ENCODE data around the gene ABCG1.

ABCG1 gene

GRCh38 chr21:42255825-42256224, 36.9 kb downstream of the ABCG1 start:
- H3K4me1 ChIP-seq (ENCODE audit: insufficient read depth, low read length) = no peaks in the 10 kb centered on the region
- H3K27ac ChIP-seq (ENCODE audit: low read depth, low read length) = no peak overlapping the region
- no peaks in the 10 kb centered on the region for H3K9me3 ChIP-seq (ENCODE audit: insufficient read depth, low read depth, low read length)
- H3K9ac ChIP-seq (ENCODE audit: low read depth, low read length) = no peak overlapping the region
- H3K4me3 ChIP-seq (ENCODE audit: low read length) = no peak overlapping the region
- WGBS = 96% methylated on average over 4 of the region's 4 CpGs
- H3K36me3 ChIP-seq (ENCODE audit: insufficient read depth, low read length) = no peaks in the 10 kb centered on the region
- H3K27me3 ChIP-seq (ENCODE audit: insufficient read depth, low read length) = no peaks in the 10 kb centered on the region; the same call in 1 of the 2 replicates

DNA sequence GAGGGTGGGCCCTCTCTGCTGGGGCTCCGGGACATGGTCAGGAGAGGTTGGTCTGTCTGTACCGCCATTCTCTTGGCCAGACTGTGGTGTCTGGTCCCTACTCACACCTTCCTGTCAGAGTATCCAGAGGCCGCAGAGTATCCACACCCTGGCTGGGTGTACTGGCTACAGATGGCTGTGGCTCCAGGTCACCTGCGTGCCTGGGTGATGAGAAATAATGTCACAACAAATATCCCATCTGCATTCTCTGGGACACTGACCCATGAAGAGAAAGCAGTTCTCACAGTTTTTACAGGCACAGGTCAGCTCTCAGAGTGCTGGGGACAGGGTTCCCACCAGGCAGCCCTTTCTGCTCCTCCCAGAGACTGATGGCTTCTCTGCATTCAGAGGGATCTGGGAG, 37.4 kb downstream of the ABCG1 start:
- H3K9ac ChIP-seq (ENCODE audit: low read depth, low read length) = no peak overlapping the region
- no peak overlapping the region for H3K27ac ChIP-seq (ENCODE audit: low read depth, low read length)
- H3K4me3 ChIP-seq (ENCODE audit: low read length) = no peak overlapping the region
- no peaks in the 10 kb centered on the region for H3K9me3 ChIP-seq (ENCODE audit: insufficient read depth, low read depth, low read length)
- H3K27me3 ChIP-seq (ENCODE audit: insufficient read depth, low read length) = no peaks in the 10 kb centered on the region; the same call in 1 of the 2 replicates
- H3K4me1 ChIP-seq (ENCODE audit: insufficient read depth, low read length) = no peaks in the 10 kb centered on the region
- 89% methylated on average over 4 of the region's 4 CpGs for WGBS
- H3K36me3 ChIP-seq (ENCODE audit: insufficient read depth, low read length) = no peaks in the 10 kb centered on the region

GRCh38 chr21:42257091-42257765, 38.3 kb downstream of the ABCG1 start:
- 88% methylated on average over 12 of the region's 12 CpGs for WGBS
- H3K4me3 ChIP-seq (ENCODE audit: low read length) = no peak overlapping the region
- no peaks in the 10 kb centered on the region for H3K9me3 ChIP-seq (ENCODE audit: insufficient read depth, low read depth, low read length)
- H3K36me3 ChIP-seq (ENCODE audit: insufficient read depth, low read length) = no peaks in the 10 kb centered on the region
- no peaks in the 10 kb centered on the region; the same call in 1 of the 2 replicates for H3K27me3 ChIP-seq (ENCODE audit: insufficient read depth, low read length)
- H3K9ac ChIP-seq (ENCODE audit: low read depth, low read length) = no peak overlapping the region
- H3K4me1 ChIP-seq (ENCODE audit: insufficient read depth, low read length) = no peaks in the 10 kb centered on the region
- no peak overlapping the region for H3K27ac ChIP-seq (ENCODE audit: low read depth, low read length)

DNA sequence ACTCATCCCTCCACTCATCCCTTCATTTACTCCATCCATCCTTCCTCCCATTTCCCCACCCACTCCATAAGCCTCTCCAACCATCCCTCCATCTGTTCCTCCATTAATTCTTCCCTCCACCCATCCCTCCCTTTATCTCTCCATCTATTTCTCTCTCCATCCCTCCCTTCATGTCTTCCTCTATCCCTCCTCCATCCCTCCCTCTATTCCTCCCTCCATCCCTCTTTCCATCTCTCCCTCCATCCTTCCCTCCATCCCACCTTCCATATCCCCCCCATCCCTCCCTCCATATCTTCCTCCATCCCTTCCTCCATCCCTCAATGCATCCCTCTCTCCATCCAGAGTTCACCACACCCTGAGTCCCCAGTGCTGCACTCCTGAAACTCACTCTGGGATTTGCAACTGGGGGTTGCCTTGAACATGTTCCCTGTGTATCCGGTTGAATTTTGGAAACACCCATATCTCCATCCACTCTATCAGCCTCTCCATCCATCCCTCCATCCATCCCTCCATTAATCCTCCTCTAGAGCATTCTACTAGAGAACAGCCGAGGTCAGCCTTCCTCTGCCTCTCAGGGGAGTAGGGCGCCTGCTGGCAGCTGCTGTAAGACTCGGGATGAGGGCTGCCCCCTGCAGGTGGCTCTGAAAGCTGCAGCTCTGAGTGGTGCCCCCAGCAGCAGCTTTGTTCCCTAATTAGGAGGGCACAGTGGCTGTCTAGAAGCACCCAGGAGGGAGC, 39.4 kb downstream of the ABCG1 start:
- Histone ChIP-seq H3K9me3 (ENCODE audit: insufficient read depth, low read depth, low read length) (no peaks in the 10 kb centered on the region), H3K36me3 (ENCODE audit: insufficient read depth, low read length) (no peaks in the 10 kb centered on the region), H3K27me3 (ENCODE audit: insufficient read depth, low read length) (no peaks in the 10 kb centered on the region; the same call in 1 of the 2 replicates), H3K27ac (ENCODE audit: low read depth, low read length) (no peak overlapping the region), H3K4me3 (ENCODE audit: low read length) (no peak overlapping the region), H3K9ac (ENCODE audit: low read depth, low read length) (no peak overlapping the region), H3K4me1 (ENCODE audit: insufficient read depth, low read length) (no peaks in the 10 kb centered on the region)
- WGBS = 36% methylated on average over 4 of the region's 4 CpGs

GRCh38 chr21:42258885-42259407, 40.0 kb downstream of the ABCG1 start:
- Histone ChIP-seq H3K27me3 (ENCODE audit: insufficient read depth, low read length) (no peaks in the 10 kb centered on the region), H3K36me3 (ENCODE audit: insufficient read depth, low read length) (no peaks in the 10 kb centered on the region), H3K9ac (ENCODE audit: low read depth, low read length) (no peak overlapping the region), H3K9me3 (ENCODE audit: insufficient read depth, low read depth, low read length) (no peaks in the 10 kb centered on the region), H3K4me1 (ENCODE audit: insufficient read depth, low read length) (no peaks in the 10 kb centered on the region), H3K27ac (ENCODE audit: low read depth, low read length) (no peak overlapping the region), H3K4me3 (ENCODE audit: low read length) (no peak overlapping the region)
- 84% methylated on average over 9 of the region's 9 CpGs for WGBS

GRCh38 chr21:42260121-42260520, 41.2 kb downstream of the ABCG1 start:
- Histone ChIP-seq H3K4me1 (ENCODE audit: insufficient read depth, low read length) (no peaks in the 10 kb centered on the region), H3K27me3 (ENCODE audit: insufficient read depth, low read length) (no peaks in the 10 kb centered on the region), H3K9me3 (ENCODE audit: insufficient read depth, low read depth, low read length) (no peaks in the 10 kb centered on the region), H3K4me3 (ENCODE audit: low read length) (no peak overlapping the region), H3K27ac (ENCODE audit: low read depth, low read length) (no peak overlapping the region), H3K9ac (ENCODE audit: low read depth, low read length) (no peak overlapping the region), H3K36me3 (ENCODE audit: insufficient read depth, low read length) (no peaks in the 10 kb centered on the region)
- WGBS = 88% methylated on average over 10 of the region's 10 CpGs

GRCh38 chr21:42261829-42262200, 42.9 kb downstream of the ABCG1 start:
- H3K36me3 ChIP-seq (ENCODE audit: insufficient read depth, low read length) = no peaks in the 10 kb centered on the region
- WGBS = 81% methylated on average over 7 of the region's 7 CpGs
- no peak overlapping the region for H3K4me3 ChIP-seq (ENCODE audit: low read length)
- no peak overlapping the region for H3K27ac ChIP-seq (ENCODE audit: low read depth, low read length)
- H3K9ac ChIP-seq (ENCODE audit: low read depth, low read length) = no peak overlapping the region
- no peaks in the 10 kb centered on the region for H3K4me1 ChIP-seq (ENCODE audit: insufficient read depth, low read length)
- H3K27me3 ChIP-seq (ENCODE audit: insufficient read depth, low read length) = no peaks in the 10 kb centered on the region
- H3K9me3 ChIP-seq (ENCODE audit: insufficient read depth, low read depth, low read length) = no peaks in the 10 kb centered on the region

DNA sequence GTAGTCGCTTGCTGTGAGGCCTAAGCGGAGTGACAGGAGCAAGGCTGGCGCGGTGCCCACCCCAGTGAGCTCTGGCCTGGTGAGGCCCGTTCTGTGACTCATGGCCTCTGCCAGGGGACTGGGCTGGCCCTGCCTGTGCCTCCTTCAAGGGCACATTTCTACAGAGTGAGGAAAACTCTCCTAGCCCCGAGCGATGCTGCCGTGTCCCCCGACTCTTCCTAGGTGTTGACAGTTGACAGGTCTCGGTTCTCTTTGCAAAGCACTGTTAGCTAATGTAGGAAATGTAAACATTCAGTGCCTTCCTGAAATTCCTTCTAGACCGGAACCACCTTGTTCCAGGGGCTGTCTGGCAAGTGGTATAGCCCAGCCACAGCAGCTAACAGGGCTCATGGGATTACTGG, 43.9 kb downstream of the ABCG1 start:
- Histone ChIP-seq H3K4me1 (ENCODE audit: insufficient read depth, low read length) (no peaks in the 10 kb centered on the region), H3K9ac (ENCODE audit: low read depth, low read length) (no peak overlapping the region), H3K36me3 (ENCODE audit: insufficient read depth, low read length) (no peaks in the 10 kb centered on the region), H3K27ac (ENCODE audit: low read depth, low read length) (no peak overlapping the region), H3K9me3 (ENCODE audit: insufficient read depth, low read depth, low read length) (no peaks in the 10 kb centered on the region), H3K4me3 (ENCODE audit: low read length) (no peak overlapping the region), H3K27me3 (ENCODE audit: insufficient read depth, low read length) (no peaks in the 10 kb centered on the region)
- WGBS = 89% methylated on average over 11 of the region's 11 CpGs

DNA sequence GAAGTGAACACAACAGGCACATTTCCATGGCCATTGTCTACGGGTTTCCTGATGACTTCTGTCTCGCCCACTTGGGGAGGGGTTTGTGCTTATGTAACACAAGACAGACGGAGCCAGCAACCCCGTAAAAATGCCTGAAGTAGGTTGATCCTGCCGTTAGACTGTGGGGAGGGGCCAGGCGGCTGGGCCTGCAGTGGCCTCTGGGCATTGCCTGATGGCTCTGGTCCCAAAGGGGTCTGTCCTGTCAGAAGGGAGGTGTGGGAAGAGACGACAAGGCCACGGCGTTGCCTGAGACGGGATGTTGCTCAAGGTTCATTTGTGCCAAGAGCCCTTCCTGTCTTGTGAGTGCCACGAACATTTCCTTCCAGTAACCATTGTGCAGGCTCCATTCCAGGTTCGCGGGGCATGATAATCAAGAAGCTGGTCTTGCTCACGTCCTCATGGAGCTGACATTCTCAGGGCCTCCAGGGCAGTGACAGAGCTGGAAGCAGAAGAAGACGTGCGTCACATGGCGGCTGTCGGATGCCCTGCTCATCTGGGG, 44.7 kb downstream of the ABCG1 start:
- H3K9ac ChIP-seq (ENCODE audit: low read depth, low read length) = no peak overlapping the region
- no peaks in the 10 kb centered on the region for H3K27me3 ChIP-seq (ENCODE audit: insufficient read depth, low read length)
- no peaks in the 10 kb centered on the region for H3K36me3 ChIP-seq (ENCODE audit: insufficient read depth, low read length)
- H3K9me3 ChIP-seq (ENCODE audit: insufficient read depth, low read depth, low read length) = no peaks in the 10 kb centered on the region
- H3K4me1 ChIP-seq (ENCODE audit: insufficient read depth, low read length) = no peaks in the 10 kb centered on the region
- H3K27ac ChIP-seq (ENCODE audit: low read depth, low read length) = no peak overlapping the region
- WGBS = 83% methylated on average over 18 of the region's 18 CpGs
- no peak overlapping the region for H3K4me3 ChIP-seq (ENCODE audit: low read length)

DNA sequence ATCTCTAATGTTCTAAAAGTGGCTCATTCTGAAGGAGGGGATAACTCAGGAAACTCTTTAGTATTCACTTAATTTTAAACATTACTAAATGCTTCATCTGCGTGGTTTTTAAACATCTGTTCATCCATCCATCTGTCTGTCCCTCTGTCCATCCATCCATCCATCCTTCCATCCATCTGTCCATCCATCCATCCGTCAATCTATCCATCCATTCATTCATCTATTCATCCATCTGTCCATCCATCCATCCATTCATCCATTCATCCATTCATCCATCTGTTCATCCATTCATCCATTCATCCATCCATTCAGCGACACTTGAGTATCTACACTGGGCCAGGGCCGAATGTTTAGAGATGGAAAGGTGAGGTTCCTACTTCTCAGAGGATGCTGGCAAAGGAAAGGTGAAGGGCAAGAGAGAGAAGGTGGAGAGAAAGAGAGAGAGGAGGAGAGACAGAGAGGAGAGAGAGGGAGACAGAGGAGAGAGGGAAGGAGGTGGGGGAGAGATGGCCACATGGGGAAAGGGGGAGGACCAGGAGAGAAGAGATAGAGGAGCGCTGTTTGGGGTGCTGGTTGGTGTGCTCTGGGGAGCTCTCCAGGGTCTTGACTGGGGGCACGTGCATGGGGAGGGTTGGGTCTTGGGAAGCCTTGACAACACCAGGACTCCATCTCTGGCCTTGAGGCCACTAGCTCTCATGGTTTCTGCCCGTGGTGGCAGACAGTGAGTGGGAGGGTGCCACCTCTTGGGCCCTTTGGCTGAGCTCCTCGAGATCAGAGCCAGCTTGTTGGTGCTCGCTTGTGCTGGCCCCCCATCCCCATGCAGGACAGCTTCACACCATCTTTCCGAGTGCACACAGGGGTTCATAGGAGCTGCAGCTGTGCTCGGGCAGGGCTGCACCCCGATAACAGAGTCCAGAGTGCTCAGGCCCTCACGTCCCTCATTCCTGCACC, 45.6 kb downstream of the ABCG1 start:
- Histone ChIP-seq H3K9me3 (ENCODE audit: insufficient read depth, low read depth, low read length) (no peaks in the 10 kb centered on the region), H3K9ac (ENCODE audit: low read depth, low read length) (no peak overlapping the region), H3K27ac (ENCODE audit: low read depth, low read length) (no peak overlapping the region), H3K4me1 (ENCODE audit: insufficient read depth, low read length) (no peaks in the 10 kb centered on the region), H3K36me3 (ENCODE audit: insufficient read depth, low read length) (no peaks in the 10 kb centered on the region), H3K4me3 (ENCODE audit: low read length) (no peak overlapping the region), H3K27me3 (ENCODE audit: insufficient read depth, low read length) (no peaks in the 10 kb centered on the region)
- WGBS = 84% methylated on average over 13 of the region's 13 CpGs

Data from HUES64 (cell line).